Measurements from ENCODE around the gene ZNF219. TPM values are rescaled to one million over a fixed set of nuclear protein-coding genes. Genes with fewer than 3 reads are reported as not detected.
A peak's percentile ranks its signal among the peaks of the same experiment; 100 is the strongest.

ZNF219 gene
- total and polyA plus RNA-seq, 2 of the 13 experiments (the other 11 are each of a cell fraction or from before 2014, with no cell fraction given): 34.5 to 36.6 TPM

DNA sequence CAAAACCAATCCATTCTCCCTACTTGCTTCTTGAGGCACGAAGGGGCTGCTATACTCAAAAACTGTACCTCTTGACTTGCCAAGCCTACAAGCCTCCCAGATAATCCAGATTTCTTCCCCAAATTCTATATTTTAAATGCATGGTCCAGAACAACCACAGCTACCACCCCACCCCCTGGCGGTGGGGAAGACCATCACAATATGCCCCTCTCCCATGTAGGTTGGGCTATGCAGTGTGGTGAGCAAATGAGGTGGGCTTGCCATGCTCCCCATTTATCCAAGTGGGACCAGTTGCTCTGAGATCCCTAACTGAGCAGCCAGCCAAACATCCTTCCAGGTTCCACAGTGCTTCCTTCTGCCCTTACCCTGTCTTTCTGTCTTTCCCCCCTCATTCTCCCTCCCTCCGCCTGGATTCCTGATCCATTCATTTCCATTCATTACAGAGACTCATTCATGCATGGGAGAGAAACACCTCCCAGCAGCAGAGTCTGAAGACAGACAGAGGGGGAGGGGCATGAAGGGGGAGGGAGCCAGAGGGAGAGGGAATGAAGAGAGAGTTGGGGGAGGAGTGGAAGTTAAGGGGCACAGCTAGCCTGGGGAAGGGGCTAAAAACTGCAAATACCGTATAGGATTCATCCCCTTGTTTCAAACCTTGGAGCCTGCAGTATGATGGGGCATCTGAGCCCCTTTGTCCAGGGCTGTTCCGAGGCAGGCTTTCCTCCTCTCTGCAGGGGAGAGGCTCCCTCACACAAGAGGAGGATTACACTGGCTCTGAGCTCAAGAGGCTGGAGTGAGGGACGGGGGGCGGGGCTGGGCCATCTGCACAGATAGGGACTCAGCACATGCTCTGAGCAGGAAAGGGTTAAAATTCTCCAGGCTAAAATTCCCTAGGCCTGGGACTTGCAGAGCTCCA, 4.4 kb downstream of the ZNF219 start (continued):
- TF ChIP-seq ZNF660 (CRISPR knock-in tag; IDR thresholded peaks at IDR 0.05; ENCODE audit: borderline replicate concordance, low read depth): 0 out of 2 replicates have a peak, but pooled peaks have one; percentile 25
- TF ChIP-seq ATF7 (IDR thresholded peaks at IDR 0.05): no peak
- 0 out of 2 replicates have a peak, but pooled peaks have one; percentile 46 for TF ChIP-seq ATF7 (CRISPR knock-in tag; IDR thresholded peaks at IDR 0.05)
- TF ChIP-seq HNRNPK (IDR thresholded peaks at IDR 0.05; ENCODE audit: low read depth, low read length, poor library complexity, severe bottlenecking): peak; percentile 0
- TF ChIP-seq HNF4A (CRISPR knock-in tag; IDR thresholded peaks at IDR 0.05): no peak
- no peak for TF ChIP-seq TBL1XR1 (IDR thresholded peaks at IDR 0.05; ENCODE audit: borderline replicate concordance, low read length, partially characterized antibody)
- TF ChIP-seq, protein P1, sequence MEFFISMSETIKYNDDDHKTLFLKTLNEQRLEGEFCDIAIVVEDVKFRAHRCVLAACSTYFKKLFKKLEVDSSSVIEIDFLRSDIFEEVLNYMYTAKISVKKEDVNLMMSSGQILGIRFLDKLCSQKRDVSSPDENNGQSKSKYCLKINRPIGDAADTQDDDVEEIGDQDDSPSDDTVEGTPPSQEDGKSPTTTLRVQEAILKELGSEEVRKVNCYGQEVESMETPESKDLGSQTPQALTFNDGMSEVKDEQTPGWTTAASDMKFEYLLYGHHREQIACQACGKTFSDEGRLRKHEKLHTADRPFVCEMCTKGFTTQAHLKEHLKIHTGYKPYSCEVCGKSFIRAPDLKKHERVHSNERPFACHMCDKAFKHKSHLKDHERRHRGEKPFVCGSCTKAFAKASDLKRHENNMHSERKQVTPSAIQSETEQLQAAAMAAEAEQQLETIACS (CRISPR knock-in tag; IDR thresholded peaks at IDR 0.05): no peak
- TF ChIP-seq, protein P2, sequence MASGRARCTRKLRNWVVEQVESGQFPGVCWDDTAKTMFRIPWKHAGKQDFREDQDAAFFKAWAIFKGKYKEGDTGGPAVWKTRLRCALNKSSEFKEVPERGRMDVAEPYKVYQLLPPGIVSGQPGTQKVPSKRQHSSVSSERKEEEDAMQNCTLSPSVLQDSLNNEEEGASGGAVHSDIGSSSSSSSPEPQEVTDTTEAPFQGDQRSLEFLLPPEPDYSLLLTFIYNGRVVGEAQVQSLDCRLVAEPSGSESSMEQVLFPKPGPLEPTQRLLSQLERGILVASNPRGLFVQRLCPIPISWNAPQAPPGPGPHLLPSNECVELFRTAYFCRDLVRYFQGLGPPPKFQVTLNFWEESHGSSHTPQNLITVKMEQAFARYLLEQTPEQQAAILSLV (CRISPR knock-in tag; IDR thresholded peaks at IDR 0.05; ENCODE audit: borderline replicate concordance): peak; percentile 35; the same call in 1 of the 2 replicates
- TF ChIP-seq EED (CRISPR knock-in tag; IDR thresholded peaks at IDR 0.05): no peak
- TF ChIP-seq XRCC5 (optimal IDR thresholded peaks at IDR 0.05; ENCODE audit: low read length): peak; percentile 36
- TF ChIP-seq SP4 (CRISPR knock-in tag; IDR thresholded peaks at IDR 0.05): 0 out of 2 replicates have a peak, but pooled peaks have one; percentile 21

Measured in HepG2 (cell line).